PC-9 (cell line): Measurements from ENCODE around the gene SEC62. TPM values are rescaled to one million over a fixed set of nuclear protein-coding genes. Genes with fewer than 3 reads are reported as not detected.

Experiments used
- BruUV-seq: library from RNA; stranded (reverse); fragments of 400-500 nt; replicated peaks from 2 replicates; lab custom pipeline; 2021; lab: Mats Ljungman, UMichigan
- CTCF ChIA-PET: fragments of 300-600 bp; sonication (Branson Sonifier 250); formaldehyde crosslinking; loops from one replicate; lab custom pipeline; 2022; ENCODE audit warnings: antibody characterized with exemption; lab: Charles Lee
- POLR2A ChIA-PET: fragments of 300-600 bp; sonication (Branson Sonifier 250); formaldehyde crosslinking; loops from one replicate; lab custom pipeline; 2022; ENCODE audit warnings: antibody characterized with exemption; ENCODE audit not compliant: unreplicated experiment; lab: Charles Lee
- DNase-seq, 2 experiments: peaks; one replicate each; pipeline versions ENCODE4 v3.0.0 to v3.0.0-alpha.2; 2015 to 2022; ENCODE audit warnings: mixed read lengths in 1 of 2
- H2AFZ ChIP-seq: fragments of 200-600 bp; sonication (generic); 2 replicates; pipeline ENCODE4 v1.8.1; 2017; ENCODE audit warnings: antibody characterized with exemption
- H3F3A ChIP-seq: fragments of 200-600 bp; sonication (generic); 2 replicates; pipeline ENCODE4 v1.8.1; 2017; ENCODE audit warnings: antibody characterized with exemption, mild to moderate bottlenecking, low read depth; ENCODE audit not compliant: insufficient read depth
- H3K27ac ChIP-seq: fragments of 200-600 bp; sonication (generic); 2 replicates; pipeline ENCODE4 v1.6.1; 2016; ENCODE audit warnings: mixed run types
- H3K27me3 ChIP-seq: fragments of 200-600 bp; sonication (generic); 2 replicates; pipeline ENCODE4 v1.6.1; 2016; ENCODE audit warnings: low read depth, mixed run types; ENCODE audit not compliant: insufficient read depth
- H3K36me3 ChIP-seq: fragments of 200-600 bp; sonication (generic); 2 replicates; pipeline ENCODE4 v1.6.1; 2016; ENCODE audit warnings: low read depth, mixed run types
- H3K4me1 ChIP-seq: fragments of 200-600 bp; sonication (generic); replicated peaks from 2 replicates; pipeline ENCODE4 v1.6.1; 2016; ENCODE audit warnings: mixed run types; ENCODE audit not compliant: insufficient read depth
- H3K4me2 ChIP-seq: fragments of 200-600 bp; sonication (generic); 2 replicates; pipeline ENCODE4 v1.6.1; 2017; ENCODE audit warnings: mixed run types
- H3K4me3 ChIP-seq: fragments of 200-600 bp; sonication (generic); 2 replicates; pipeline ENCODE4 v1.6.1; 2016; ENCODE audit warnings: mixed run types
- H3K79me2 ChIP-seq: fragments of 200-600 bp; sonication (generic); 2 replicates; pipeline ENCODE4 v1.6.1; 2017; ENCODE audit warnings: low read depth, mixed run types
- H3K9me2 ChIP-seq: fragments of 200-600 bp; sonication (generic); 2 replicates; pipeline ENCODE4 v1.8.1; 2017; ENCODE audit warnings: mild to moderate bottlenecking; ENCODE audit not compliant: insufficient read depth
- H3K9me3 ChIP-seq: fragments of 200-600 bp; sonication (generic); 2 replicates; pipeline ENCODE4 v1.8.1; 2016; ENCODE audit warnings: low read depth; ENCODE audit not compliant: insufficient read depth
- H4K20me1 ChIP-seq: fragments of 200-600 bp; sonication (generic); 2 replicates; pipeline ENCODE4 v1.8.1; 2017; ENCODE audit not compliant: insufficient read depth
- EZH2 ChIP-seq: fragments of 200-600 bp; sonication (generic); IDR thresholded peaks from 2 replicates; pipeline ENCODE4 v1.8.0; 2017; ENCODE audit warnings: antibody characterized with exemption, low read depth
- intact Hi-C: fragments of 100-400 bp; cut with micrococcal nuclease; formaldehyde crosslinking; loops from one replicate; pipeline ENCODE4 v1.10.0; 2022; ENCODE audit not compliant: unreplicated experiment
- total RNA-seq: library from RNA; stranded (reverse); gene quantifications from 2 replicates; pipeline ENCODE4 v1.2.3, GENCODE V29; 2021
- TF ChIP-seq, protein P1 (sequence below): fragments of 200-600 bp; sonication (generic); conservative IDR thresholded peaks from 2 replicates; pipeline ENCODE4 v1.6.1; 2017; ENCODE audit warnings: mixed run types, antibody characterized with exemption, mild to moderate bottlenecking, moderate library complexity

Gene SEC62
- total RNA-seq, 1 experiment from 2014 or later: 99.6 TPM

DNA sequence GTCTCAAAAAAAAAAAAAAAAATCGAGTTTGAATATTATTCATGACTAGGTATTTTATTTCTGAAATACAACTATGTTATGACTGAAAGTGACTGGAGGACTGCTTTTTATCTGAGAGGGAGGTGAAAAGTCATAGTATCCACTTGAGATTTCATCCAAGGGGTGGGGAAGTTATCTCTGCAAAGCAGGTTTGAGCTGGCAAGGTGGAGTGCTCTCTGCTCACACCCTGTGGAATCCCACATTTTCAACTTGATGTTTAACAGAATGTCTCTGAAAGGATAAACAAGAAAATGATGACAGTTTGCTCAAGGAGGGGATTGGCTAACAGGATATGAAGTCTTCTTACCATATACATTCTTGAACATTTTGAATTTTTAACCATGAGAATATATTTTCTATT, 27.3 kb upstream of the SEC62 start:
- ChIA-PET POLR2A (no interaction called here), CTCF (no interaction called here)
- Histone ChIP-seq H3F3A (no peaks in the 10 kb centered on the region), H3K4me3 (no peak overlapping the region), H3K27ac (no peak overlapping the region), H3K9me3 (no peaks in the 10 kb centered on the region), H3K4me2 (no peak overlapping the region), H2AFZ (no peak overlapping the region; the same call in 1 of the 2 replicates), H3K79me2 (no peaks in the 10 kb centered on the region), H3K4me1 (no peaks in the 10 kb centered on the region), H3K9me2 (no peaks in the 10 kb centered on the region), H3K36me3 (no peaks in the 10 kb centered on the region), H4K20me1 (no peaks in the 10 kb centered on the region), H3K27me3 (peaks cover 6% of the 10 kb centered on the region; the same call in 1 of the 2 replicates)
- BruUV-seq: no TSS peak
- no peak for DNase-seq
- intact Hi-C loops: no loop called here
- TF ChIP-seq, protein P1, sequence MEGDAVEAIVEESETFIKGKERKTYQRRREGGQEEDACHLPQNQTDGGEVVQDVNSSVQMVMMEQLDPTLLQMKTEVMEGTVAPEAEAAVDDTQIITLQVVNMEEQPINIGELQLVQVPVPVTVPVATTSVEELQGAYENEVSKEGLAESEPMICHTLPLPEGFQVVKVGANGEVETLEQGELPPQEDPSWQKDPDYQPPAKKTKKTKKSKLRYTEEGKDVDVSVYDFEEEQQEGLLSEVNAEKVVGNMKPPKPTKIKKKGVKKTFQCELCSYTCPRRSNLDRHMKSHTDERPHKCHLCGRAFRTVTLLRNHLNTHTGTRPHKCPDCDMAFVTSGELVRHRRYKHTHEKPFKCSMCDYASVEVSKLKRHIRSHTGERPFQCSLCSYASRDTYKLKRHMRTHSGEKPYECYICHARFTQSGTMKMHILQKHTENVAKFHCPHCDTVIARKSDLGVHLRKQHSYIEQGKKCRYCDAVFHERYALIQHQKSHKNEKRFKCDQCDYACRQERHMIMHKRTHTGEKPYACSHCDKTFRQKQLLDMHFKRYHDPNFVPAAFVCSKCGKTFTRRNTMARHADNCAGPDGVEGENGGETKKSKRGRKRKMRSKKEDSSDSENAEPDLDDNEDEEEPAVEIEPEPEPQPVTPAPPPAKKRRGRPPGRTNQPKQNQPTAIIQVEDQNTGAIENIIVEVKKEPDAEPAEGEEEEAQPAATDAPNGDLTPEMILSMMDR: no peak
- TF ChIP-seq EZH2: no peak

DNA sequence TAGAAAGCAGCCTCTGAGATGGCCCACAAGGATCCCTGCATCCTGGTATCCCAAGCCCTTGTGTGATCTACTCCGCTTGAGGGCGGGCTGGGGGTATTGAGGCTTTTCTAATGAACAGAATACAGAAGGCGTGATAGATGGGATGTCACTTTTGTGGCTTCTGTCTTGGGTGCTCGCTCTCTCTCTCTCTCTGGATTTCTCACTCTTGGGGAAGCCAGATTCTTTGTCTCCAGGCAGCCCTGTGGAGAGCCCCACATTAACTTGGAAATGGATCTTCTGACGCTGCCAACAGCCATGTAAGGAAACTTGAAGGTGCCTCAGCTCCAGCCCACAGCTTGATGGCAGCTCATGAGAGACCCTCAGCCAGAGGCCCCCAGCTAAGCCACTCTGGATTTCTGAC, 26.9 kb upstream of the SEC62 start:
- no peaks in the 10 kb centered on the region for H4K20me1 ChIP-seq
- TF ChIP-seq, protein P1: no peak
- TF ChIP-seq EZH2: no peak
- H3F3A ChIP-seq: no peaks in the 10 kb centered on the region
- peaks cover 5% of the 10 kb centered on the region; the same call in 1 of the 2 replicates for H3K27me3 ChIP-seq
- no peaks in the 10 kb centered on the region for H3K9me3 ChIP-seq
- H3K4me2 ChIP-seq: no peak overlapping the region
- no peaks in the 10 kb centered on the region for H3K9me2 ChIP-seq
- ChIA-PET POLR2A (no interaction called here), CTCF (no interaction called here)
- no peaks in the 10 kb centered on the region for H3K36me3 ChIP-seq
- no peak for DNase-seq
- H3K79me2 ChIP-seq: no peaks in the 10 kb centered on the region
- H3K4me3 ChIP-seq: no peak overlapping the region
- no peaks in the 10 kb centered on the region for H3K4me1 ChIP-seq
- no peak overlapping the region for H2AFZ ChIP-seq
- no peak overlapping the region for H3K27ac ChIP-seq
- intact Hi-C loops: no loop called here
- no TSS peak for BruUV-seq

DNA sequence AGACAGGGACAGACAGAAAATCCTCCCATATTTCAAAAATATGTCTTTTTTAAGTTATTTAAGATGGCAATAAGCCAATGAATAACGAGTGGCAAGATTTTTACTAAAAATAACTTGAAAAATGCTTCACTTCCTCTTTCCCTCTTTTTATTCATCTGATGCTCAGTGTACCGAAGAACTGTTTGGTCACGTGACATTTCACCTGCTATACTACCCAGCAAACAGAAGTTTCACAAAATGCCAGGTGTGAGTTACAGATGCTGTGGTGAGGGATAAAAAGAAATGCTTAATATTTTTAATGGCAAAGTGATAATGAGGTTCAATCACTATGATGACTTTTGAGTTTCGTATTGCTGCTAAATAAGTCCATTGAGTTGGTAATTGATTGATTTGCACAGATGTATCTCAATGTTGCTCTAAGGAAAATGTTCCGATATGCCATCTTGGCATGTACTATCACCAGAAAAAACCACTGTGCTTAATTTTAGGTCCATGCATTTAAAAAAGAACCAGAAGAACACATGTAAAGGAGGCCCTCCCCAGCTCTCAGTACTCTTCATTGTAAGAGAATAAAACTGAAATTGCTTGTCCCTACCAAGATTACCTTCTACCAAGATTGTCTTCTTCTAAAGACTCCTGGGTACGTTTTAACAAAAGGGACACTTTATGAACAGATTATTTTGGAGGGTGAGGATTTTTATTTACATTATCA, 26.0 kb upstream of the SEC62 start:
- no peak for TF ChIP-seq EZH2
- TF ChIP-seq, protein P1: no peak
- Histone ChIP-seq H3K4me2 (no peak overlapping the region), H3K27ac (no peak overlapping the region), H3K4me1 (no peaks in the 10 kb centered on the region), H3K79me2 (no peaks in the 10 kb centered on the region), H3K36me3 (no peaks in the 10 kb centered on the region), H2AFZ (no peak overlapping the region), H3K4me3 (no peak overlapping the region), H4K20me1 (no peaks in the 10 kb centered on the region), H3K27me3 (no peaks in the 10 kb centered on the region), H3F3A (no peaks in the 10 kb centered on the region), H3K9me2 (no peaks in the 10 kb centered on the region), H3K9me3 (no peaks in the 10 kb centered on the region)
- no peak for DNase-seq
- intact Hi-C loops: no loop called here
- BruUV-seq: no TSS peak
- POLR2A ChIA-PET: no interaction called here
- CTCF ChIA-PET: no interaction called here
